Measurements from ENCODE around the gene SKOR1. TPM values are rescaled to one million over a fixed set of nuclear protein-coding genes. Genes with fewer than 3 reads are reported as not detected.

Gene SKOR1, protein sequence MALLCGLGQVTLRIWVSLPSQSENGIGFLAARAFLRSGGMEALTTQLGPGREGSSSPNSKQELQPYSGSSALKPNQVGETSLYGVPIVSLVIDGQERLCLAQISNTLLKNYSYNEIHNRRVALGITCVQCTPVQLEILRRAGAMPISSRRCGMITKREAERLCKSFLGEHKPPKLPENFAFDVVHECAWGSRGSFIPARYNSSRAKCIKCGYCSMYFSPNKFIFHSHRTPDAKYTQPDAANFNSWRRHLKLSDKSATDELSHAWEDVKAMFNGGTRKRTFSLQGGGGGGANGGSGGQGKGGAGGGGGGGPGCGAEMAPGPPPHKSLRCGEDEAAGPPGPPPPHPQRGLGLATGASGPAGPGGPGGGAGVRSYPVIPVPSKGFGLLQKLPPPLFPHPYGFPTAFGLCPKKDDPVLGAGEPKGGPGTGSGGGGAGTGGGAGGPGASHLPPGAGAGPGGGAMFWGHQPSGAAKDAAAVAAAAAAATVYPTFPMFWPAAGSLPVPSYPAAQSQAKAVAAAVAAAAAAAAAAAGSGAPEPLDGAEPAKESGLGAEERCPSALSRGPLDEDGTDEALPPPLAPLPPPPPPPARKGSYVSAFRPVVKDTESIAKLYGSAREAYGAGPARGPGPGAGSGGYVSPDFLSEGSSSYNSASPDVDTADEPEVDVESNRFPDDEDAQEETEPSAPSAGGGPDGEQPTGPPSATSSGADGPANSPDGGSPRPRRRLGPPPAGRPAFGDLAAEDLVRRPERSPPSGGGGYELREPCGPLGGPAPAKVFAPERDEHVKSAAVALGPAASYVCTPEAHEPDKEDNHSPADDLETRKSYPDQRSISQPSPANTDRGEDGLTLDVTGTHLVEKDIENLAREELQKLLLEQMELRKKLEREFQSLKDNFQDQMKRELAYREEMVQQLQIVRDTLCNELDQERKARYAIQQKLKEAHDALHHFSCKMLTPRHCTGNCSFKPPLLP
- under 0.01 TPM in 2 replicates for total RNA-seq

DNA sequence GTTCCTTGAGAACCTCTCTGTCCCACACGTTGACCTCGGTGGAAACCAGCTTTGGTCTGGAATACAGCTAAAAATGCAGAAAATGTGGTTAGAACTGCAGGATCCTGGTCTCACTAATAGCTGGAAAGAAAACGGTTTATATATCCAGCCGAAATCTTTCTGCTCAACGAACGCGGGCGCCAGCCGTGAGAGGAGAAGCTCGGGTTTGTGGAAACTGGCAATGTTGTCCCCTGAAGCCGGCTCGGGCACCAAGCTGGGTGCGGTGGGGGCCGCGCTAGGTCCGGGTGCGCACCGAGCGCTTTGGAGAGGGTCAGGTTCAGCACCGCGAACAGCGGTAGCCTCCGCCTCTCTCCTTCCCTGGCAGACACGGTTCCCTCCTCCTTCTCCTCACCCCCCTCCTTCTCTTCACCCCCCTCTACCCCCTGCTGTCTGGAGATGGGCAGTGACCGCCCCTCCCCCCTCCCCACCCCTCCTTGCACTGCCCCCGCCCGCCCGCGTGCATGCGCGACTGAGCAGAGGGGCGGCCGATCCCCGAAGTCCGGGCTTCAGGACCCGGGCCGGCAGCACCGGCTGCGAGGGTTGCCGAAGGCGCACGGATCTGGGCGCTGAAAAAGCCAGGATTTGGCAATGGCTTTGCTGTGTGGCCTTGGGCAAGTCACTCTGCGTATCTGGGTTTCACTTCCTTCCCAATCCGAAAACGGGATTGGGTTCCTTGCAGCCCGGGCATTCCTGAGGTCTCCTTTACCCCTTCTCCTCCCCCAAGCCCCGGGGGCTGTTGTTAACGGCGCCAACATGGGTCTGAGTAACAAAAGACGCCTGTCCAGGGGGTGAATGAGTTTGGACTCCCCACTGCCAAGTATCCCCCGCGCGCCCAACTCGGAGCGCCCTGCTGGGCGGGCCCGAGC lies at the start of gene SKOR1:
Gene SKOR1 (plus strand): TSS at position 534 of the 905 bp plus-strand sequence. CDS start 94 bp downstream, at position 628.

GRCh38 chr15:67839929-67840748 lies 14.8 kb downstream of the SKOR1 start, which contains the start of gene RNU6-1:
RNU6-1 (minus strand) TSS chr15:67840045.

Small RNA genes within 50 kb of the gene (small RNA-seq; reads per million reads assigned to genes)
- gene RNU6-1, result 4.5 reads per million, percentile 92 among the genes with 10 or more reads in this experiment

Other genes starting within 250 kb of the SKOR1 start
- gene RNU6-1, start 14.5 kb downstream of the SKOR1 start, total RNA-seq, result not detected in 2 replicates
- 27.4 and 27.9 TPM in 2 replicates for gene PIAS1, start 228.8 kb downstream of the SKOR1 start, total RNA-seq